Cardiac fibroblast (primary cell): ENCODE measurements around the gene VAT1.
"Not testable (repeated sequence)": the region's sequence is repeated elsewhere in the genome, so short reads cannot be mapped to it uniquely, and the experiment has no call there.

ENCODE experiments used
- DNase-seq, 2 donors: peaks; one replicate each; pipeline versions ENCODE4 v3.0.0 to v3.0.0-alpha.2; 2010; ENCODE audit warnings: low read depth in 2 of 2
- H3K4me3 ChIP-seq, 2 donors: replicated peaks in 1 of 2; 1 replicate in 1 of 2; 2 replicates in 1 of 2; pipeline ENCODE4 v1.5.1; 2011; ENCODE audit warnings: low read depth in 2 of 2, low read length in 2 of 2, mild to moderate bottlenecking in 2 of 2, moderate library complexity in 1 of 2
- TF ChIP-seq, protein P1 (sequence below): IDR thresholded peaks from one replicate; pipeline ENCODE4 v1.5.1; 2011; ENCODE audit warnings: low read depth, mild to moderate bottlenecking, low read length, inconsistent platforms

The VAT1 gene

GRCh38 chr17:43056051-43056450, 33.9 kb upstream of the VAT1 start:
- TF ChIP-seq, protein P1, sequence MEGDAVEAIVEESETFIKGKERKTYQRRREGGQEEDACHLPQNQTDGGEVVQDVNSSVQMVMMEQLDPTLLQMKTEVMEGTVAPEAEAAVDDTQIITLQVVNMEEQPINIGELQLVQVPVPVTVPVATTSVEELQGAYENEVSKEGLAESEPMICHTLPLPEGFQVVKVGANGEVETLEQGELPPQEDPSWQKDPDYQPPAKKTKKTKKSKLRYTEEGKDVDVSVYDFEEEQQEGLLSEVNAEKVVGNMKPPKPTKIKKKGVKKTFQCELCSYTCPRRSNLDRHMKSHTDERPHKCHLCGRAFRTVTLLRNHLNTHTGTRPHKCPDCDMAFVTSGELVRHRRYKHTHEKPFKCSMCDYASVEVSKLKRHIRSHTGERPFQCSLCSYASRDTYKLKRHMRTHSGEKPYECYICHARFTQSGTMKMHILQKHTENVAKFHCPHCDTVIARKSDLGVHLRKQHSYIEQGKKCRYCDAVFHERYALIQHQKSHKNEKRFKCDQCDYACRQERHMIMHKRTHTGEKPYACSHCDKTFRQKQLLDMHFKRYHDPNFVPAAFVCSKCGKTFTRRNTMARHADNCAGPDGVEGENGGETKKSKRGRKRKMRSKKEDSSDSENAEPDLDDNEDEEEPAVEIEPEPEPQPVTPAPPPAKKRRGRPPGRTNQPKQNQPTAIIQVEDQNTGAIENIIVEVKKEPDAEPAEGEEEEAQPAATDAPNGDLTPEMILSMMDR = no peak
- H3K4me3 ChIP-seq = no peak overlapping the region

DNA sequence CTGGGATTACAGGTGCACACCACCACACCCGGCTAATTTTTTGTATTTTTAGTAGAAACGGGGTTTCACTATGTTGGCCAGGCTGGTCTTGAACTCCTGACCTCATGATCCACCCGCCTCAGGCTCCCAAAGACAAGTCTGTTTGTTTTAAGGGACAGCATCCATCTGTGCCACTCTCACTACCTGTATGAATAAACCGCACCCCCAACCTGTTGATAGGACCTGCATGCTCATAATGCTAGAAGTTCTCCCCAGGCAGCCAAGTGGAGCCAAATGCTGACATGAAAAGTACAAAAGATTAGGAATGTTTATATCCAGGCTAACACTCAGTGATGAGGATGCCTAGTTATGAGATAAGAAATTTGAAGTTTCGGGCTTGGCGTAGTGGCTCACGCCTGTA, 30.8 kb upstream of the VAT1 start:
- not testable (repeated sequence) for H3K4me3 ChIP-seq, DNase-seq

More at GRCh38 chr17:43056051-43056450, 33.9 kb upstream of the VAT1 start:
- DNase-seq = no peak

- TF ChIP-seq, protein P1 = no peak
- H3K4me3 ChIP-seq = no peak overlapping the region
- no peak for DNase-seq
Measured at GRCh38 chr17:43051969-43052368, 29.8 kb upstream of the VAT1 start.

DNA sequence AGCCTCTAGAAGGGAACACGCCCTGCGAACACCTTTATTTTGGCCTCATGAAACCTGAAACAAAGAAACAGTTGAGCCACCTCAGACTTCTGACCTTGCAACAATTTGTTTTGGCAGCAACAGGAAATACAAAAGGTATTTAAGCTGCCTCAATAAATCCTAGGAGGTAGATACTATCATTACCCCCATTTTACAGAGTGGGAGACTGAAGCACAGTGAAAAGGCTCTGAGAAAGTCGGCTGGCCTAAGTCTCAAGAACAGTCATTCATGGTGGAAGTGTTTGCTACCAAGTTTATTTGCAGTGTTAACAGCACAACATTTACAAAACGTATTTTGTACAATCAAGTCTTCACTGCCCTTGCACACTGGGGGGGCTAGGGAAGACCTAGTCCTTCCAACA, 21.8 kb upstream of the VAT1 start:
- H3K4me3 ChIP-seq = no peak overlapping the region
- TF ChIP-seq, protein P1 = no peak

DNA sequence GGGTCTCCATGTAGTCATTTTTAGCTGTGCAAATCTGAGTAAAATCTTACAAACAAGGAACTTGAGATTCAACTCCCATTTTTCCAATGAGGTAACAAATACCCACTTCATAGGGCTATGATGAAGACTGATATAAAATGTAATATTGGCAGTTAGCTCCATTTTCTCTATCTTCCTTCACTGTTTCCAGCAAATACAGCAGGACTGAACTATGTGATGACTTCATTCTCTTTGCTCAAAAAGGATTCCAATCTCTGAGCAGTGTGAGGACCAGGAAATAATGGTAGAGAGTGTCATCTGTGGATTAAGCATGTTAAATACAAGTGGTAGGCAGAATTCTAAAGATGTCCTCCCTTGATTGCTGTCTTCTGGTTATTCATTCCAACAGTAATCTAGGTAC, 21.1 kb upstream of the VAT1 start:
- DNase-seq = no peak
- TF ChIP-seq, protein P1 = no peak

More for the DNA sequence above, 21.8 kb upstream of the VAT1 start:
- no peak for DNase-seq

GRCh38 chr17:43042025-43042628, 19.9 kb upstream of the VAT1 start:
- TF ChIP-seq, protein P1 = no peak
- H3K4me3 ChIP-seq = no peak overlapping the region
- DNase-seq = no peak

More for the DNA sequence above, 21.1 kb upstream of the VAT1 start:
- H3K4me3 ChIP-seq = no peak overlapping the region

DNA sequence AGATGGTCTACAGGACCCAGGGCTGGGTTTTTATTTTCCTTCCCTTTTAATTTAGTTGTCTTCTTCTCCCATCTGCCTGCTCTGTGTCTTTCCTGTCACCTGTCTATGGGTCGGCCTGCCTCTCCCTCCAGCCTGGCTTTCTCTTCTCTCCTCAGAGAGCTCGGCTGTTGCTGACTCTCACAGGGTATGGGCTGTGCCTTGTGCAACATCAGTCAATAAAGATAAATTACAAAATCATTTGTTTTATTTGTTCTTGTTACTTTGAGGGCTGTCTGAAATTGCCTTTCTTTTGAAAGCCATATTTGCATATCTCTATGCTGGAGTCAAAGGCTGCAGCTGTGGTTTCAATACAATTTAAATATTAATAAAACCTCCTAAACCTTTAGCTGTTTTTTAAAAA, 18.5 kb upstream of the VAT1 start:
- no peak for DNase-seq
- TF ChIP-seq, protein P1 = no peak
- no peak overlapping the region for H3K4me3 ChIP-seq
